GM18951 (cell line): Measurements from ENCODE around the gene SNU13.
"Not testable (repeated sequence)": the region's sequence is repeated elsewhere in the genome, so short reads cannot be mapped to it uniquely, and the experiment has no call there.

Source experiments
- POLR2A ChIP-seq: IDR thresholded peaks from 4 replicates; pipeline ENCODE4 v1.6.1; 2011; ENCODE audit warnings: mild to moderate bottlenecking; ENCODE audit not compliant: insufficient read length, insufficient read depth; ENCODE audit errors: extremely low read depth
- in situ Hi-C: fragments of 300-500 bp; cut with MboI; formaldehyde crosslinking; loops from one replicate; pipeline ENCODE4 v1.12.0; 2022; ENCODE audit warnings: low sequenced_read_pairs, mixed read lengths, inconsistent platforms; ENCODE audit not compliant: unreplicated experiment

Gene SNU13

GRCh38 chr22:41668971-41669911, 19.4 kb downstream of the SNU13 start:
- no peak for TF ChIP-seq POLR2A
- in situ Hi-C loops, result no loop called here

GRCh38 chr22:41664951-41665350, 23.7 kb downstream of the SNU13 start:
- in situ Hi-C loops, result no loop called here
- no peak for TF ChIP-seq POLR2A

DNA sequence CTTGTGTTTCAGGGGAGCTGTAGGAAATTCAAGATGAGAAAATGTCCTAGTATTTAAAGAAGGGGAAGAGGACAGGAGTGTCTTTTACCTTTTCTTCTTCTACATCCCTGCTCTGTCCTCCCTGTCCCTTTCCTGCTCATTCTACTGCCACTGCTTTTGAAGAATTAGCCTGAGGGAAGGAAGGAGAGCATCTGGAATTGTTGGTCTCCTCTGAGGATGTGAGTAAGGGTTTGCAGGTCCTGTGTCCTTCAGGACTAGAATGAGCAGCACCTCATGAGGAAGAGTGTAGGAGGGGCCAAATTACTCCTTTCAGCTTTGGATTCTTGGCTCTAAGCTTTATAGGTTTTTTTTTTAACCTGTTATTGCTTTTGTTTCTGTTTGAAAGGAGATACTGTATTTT, 24.2 kb downstream of the SNU13 start:
- in situ Hi-C loops, result no loop called here
- no peak for TF ChIP-seq POLR2A

DNA sequence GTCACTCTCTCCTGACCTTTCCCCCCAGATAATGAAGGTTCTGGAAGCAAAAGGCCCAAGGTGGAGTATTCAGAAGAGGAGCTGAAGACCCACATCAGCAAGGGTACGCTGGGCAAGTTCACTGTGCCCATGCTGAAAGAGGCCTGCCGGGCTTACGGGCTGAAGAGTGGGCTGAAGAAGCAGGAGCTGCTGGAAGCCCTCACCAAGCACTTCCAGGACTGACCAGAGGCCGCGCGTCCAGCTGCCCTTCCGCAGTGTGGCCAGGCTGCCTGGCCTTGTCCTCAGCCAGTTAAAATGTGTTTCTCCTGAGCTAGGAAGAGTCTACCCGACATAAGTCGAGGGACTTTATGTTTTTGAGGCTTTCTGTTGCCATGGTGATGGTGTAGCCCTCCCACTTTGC, 25.1 kb downstream of the SNU13 start:
- in situ Hi-C loops, result not testable (repeated sequence)

DNA sequence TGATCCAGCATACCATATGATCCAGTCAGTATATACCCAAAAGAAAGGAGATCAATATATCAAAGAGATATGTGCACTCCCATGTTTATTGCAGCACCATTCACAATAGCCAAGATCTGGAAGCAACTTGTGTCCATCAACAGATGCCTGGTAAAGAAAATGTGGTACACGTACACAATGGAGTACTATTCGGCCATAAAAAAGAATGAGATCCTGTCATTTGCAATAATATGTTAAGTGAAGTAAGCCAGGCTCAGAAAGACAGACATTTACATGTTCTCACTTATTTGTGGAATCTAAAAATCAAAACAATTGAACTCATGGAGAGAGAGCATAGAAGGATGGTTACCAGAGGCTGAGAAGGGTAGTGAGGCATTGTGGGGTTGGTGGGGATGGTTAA, 27.0 kb downstream of the SNU13 start:
- TF ChIP-seq POLR2A, result no peak
- in situ Hi-C loops, result no loop called here

DNA sequence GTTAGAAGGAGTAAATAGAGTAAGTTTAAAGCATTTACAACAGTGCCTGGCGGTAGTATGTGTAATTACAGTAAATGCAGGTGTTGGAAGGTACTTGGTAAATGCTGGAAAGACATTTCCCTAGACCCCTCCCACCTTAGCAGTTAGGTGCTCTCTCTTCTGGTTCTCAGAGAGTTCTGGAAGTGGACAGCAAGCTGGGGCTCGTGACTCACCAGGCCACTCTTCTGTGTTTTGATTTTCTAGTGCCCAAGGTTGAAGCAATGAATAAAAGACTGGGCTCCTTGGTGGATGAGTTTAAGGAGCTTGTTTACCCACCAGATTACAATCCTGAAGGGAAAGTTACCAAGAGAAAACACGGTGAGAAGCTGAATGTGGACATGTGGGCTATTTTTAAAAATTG, 27.6 kb downstream of the SNU13 start:
- TF ChIP-seq POLR2A, result no peak
- in situ Hi-C loops, result no loop called here

- TF ChIP-seq POLR2A, result no peak
- in situ Hi-C loops, result no loop called here
Measured at GRCh38 chr22:41660416-41660815, 28.3 kb downstream of the SNU13 start.

DNA sequence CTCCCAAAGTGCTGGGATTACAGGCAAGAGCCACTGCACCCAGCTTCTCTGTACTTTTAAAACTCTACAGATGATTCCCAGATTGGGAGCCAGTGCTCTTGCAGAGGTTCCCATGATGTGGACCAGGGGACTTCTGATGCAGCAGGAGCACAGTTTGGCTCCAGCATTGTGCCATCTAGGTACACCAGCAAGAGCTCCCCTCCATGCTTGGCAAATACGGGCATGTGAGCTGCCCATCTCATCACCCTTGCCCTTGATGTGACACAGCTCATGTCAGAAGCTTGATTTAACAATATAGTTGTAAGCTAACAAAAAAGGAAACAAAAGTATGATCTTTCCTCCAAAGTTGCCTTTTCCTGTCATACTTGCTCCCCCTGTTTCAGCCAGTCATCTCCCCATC, 28.7 kb downstream of the SNU13 start:
- in situ Hi-C loops, result no loop called here
- no peak for TF ChIP-seq POLR2A

- no peak for TF ChIP-seq POLR2A
- in situ Hi-C loops, result no loop called here
Measured at GRCh38 chr22:41658869-41659268, 29.8 kb downstream of the SNU13 start.

DNA sequence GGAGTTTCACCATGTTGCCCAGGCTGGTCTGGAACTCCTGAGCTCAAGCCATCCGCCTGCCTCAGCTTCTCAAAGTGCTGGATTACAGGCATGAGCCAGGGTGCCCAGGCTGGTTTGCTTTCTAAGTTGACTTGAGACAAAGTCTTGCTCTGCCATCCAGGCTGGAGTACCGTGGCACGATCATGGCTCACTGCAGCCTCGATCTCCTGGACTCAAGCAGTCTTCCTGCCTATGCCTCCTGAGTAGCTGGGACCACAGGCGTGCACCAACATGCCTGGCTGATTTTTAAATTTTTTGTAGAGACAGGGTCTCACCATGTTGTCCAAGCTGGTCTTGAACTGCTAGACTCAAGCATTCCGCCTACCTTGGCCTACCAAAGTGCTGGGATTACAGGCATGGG, 31.0 kb downstream of the SNU13 start:
- no peak for TF ChIP-seq POLR2A
- in situ Hi-C loops, result no loop called here

DNA sequence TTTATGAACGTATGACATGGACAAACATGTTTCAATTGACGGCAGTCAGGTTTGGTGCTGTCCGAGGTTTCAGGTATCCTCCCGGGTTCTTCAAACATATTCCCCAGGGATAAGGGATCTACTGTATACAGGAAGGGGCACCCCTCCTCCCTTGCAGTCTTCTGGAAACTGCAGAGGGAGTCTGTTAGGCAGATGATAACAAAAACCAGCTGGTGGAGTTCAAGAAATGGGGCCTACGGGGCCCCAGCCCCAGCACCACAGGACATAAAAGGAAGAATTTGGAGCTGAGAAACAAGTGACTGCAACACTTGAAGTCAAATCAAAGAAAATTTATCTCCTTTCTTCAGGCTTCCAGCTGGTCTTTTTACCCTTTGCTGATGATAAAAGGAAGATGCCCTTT, 32.1 kb downstream of the SNU13 start:
- in situ Hi-C loops, result no loop called here
- no peak for TF ChIP-seq POLR2A

- TF ChIP-seq POLR2A, result no peak
- in situ Hi-C loops, result no loop called here
Measured at GRCh38 chr22:41654322-41654721, 34.3 kb downstream of the SNU13 start.

DNA sequence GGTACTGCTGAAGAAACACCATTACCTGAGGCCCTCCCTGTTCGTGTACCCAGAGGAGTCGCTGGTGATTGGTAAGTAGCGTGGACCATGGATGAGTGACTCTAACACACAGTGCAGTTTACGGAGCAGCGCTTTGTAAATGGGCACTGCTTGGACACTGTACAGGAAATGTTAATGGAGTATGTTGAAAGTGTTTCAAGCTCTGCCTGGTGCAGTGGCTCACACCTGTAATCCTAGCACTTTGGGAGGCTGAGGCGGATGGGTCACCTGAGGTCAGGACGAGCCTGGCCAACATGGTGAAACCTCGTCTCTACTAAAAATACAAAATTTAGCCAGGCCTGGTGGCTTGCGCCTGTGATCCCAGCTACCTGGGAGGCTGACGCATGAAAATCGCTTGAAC, 37.8 kb downstream of the SNU13 start:
- no peak for TF ChIP-seq POLR2A
- in situ Hi-C loops, result no loop called here

DNA sequence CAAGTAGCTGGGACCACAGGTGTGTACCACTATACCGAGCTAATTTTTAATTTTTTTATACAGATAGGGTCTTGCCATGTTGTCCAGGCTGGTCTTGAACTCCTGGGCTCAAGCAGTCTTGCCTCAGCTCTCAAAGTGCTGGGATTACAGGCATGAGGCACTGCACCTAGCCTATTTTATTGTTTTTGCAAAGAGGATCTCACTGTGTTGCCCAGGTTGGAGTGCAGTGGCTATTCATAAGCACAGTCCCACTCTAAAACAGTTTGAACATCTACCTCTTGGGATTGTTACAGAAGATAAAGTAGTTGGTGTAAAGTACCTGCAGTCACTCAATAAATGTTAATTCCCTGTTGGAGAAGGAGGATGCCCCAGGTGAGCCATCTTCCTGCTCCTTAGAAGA, 38.4 kb downstream of the SNU13 start:
- in situ Hi-C loops, result no loop called here
- no peak for TF ChIP-seq POLR2A

DNA sequence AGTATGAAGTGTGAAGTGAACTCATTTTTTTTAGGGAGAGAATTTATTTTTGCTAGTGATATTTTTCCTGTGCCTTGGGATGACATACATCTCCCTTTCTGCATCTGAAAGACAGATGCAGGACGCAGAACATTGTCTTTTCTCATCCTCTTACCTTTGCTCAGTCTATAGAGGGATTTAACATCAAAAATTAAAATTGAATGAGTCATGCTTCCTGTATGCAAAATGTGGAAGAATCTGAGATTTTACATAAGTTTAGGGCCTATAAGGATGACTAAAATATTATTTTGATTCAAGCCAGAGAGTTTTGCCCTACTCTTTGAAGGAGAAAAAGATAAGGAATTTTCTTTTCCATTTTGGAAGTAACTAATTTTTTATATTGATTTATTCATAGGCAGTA, 40.2 kb downstream of the SNU13 start:
- in situ Hi-C loops, result no loop called here
- TF ChIP-seq POLR2A, result no peak

DNA sequence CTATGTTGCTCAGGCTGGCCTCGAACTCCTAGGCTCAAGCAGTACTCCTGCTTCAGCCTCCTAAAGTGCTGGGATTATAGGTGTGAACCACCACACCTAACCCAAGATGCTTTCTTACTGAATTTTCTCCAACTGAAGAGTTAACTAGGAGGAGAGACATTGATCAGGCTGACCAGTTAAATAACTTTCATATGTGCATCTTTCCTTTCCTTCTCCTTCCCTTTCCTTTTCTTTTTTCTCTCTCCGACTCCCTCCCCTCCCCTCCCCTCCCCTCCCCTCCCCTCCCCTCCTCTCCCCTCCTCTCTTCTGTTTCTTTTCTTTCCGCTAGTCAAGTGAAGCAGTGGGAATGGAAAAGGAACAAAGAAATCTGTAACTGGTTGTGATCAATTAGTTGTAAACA, 40.9 kb downstream of the SNU13 start:
- in situ Hi-C loops, result no loop called here

More for the DNA sequence above, 40.9 kb downstream of the SNU13 start:
- TF ChIP-seq POLR2A, result no peak
